HG03565 (cell line): ENCODE measurements around the gene TIGD1.
"Not testable (repeated sequence)": the region's sequence is repeated elsewhere in the genome, so short reads cannot be mapped to it uniquely, and the experiment has no call there.

Experiments
- ATAC-seq: cut with Tn5 transposase; IDR thresholded peaks from one replicate; pipeline ENCODE4 v1.9.1; 2021; ENCODE audit warnings: mild to moderate bottlenecking, moderate library complexity; ENCODE audit not compliant: unreplicated experiment

The TIGD1 gene

GRCh38 chr2:232540441-232541041 lies 9.8 kb downstream of the TIGD1 start:
- no peak for ATAC-seq

GRCh38 chr2:232539298-232540231 lies 10.8 kb downstream of the TIGD1 start, which contains the start of gene CHRNG:
CHRNG (plus strand) TSS chr2:232539692; CDS start chr2:232539748, 56 bp downstream.
- no peak for ATAC-seq

- no peak for ATAC-seq
Observed at GRCh38 chr2:232538671-232539070, 11.7 kb downstream of the TIGD1 start.

DNA sequence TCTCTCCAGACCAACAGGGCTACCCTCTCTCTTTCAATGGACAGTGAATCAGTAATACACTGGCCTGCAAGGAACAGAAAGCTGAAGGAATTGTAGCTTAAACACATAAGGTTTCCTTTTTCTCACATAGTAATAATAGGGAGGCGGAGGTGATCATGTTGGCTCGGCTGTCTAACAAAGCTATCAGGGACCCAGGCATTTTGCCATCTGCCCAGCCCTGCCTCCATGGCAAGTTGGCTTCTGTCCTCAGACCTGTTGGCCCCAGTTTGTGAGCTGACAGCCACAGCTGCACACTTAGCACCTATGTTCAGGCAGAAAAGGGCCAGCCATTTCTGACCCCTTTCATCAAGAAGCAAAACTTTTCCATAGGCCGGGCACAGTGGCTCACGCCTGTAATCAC lies 12.9 kb downstream of the TIGD1 start:
- ATAC-seq = no peak

DNA sequence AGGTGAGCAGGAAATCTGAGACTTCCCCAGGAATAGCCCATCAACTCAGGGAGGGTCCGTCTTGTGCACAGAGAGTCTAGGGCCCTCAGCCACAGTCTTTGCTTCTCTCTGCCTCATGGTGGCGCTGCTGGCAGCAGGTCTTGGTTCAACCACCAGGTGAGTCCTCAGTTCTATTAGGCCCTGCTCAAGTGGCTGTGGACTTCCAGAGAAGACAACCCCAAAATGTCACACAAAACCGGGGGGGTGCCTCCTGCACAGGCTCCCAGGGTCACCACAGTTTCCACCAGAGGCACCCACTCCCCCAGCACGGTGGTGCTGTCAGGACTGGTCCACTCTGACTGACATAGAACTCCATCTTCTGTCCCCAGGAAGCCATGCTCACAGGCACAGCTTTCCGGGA lies 13.3 kb downstream of the TIGD1 start:
- ATAC-seq = no peak

DNA sequence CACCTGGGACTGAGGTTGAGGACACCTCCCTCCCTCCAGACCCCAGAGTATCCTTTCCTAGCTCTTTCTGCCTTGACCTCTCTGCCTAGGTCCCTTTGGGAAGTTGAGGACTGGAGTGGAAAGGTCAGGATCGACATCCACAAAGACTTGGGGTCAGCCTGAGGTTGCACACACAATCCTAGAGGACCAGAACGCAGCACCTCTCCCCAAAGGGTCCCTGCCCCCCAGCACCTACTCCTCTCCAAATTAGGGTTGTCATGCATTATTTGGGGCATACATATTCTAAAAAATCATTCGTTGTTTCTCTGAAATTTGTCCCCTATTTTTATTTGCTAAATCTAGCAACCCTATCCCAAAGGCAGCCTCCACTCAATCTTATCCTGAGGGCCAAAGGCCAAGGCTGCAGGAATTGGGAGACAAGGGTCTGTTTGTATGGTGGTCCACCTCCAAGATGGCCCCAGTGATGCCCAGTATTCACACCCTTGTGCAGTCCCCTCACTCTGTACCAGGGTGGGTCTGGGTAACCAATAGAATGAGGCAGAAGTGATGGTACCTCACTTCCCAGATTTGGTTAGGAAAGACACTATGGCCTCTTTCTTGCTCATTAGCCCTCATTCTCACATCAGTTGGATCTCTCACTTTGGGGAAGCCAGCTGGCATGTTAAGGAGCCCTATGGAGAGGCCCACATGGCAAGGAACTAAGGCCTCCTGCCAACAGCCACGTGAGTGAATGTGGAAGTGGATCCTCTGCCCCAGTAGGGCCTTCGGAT lies 14.4 kb downstream of the TIGD1 start:
- ATAC-seq = no peak

- no peak for ATAC-seq
Observed at GRCh38 chr2:232534940-232535651, 15.3 kb downstream of the TIGD1 start.

- ATAC-seq = no peak
Observed at GRCh38 chr2:232533944-232534710, 16.2 kb downstream of the TIGD1 start.

GRCh38 chr2:232532821-232533220 lies 17.5 kb downstream of the TIGD1 start:
- ATAC-seq = not testable (repeated sequence)

- no peak for ATAC-seq
Observed at GRCh38 chr2:232532419-232532818, 17.9 kb downstream of the TIGD1 start.

GRCh38 chr2:232530626-232531260 lies 19.6 kb downstream of the TIGD1 start:
- ATAC-seq = no peak

DNA sequence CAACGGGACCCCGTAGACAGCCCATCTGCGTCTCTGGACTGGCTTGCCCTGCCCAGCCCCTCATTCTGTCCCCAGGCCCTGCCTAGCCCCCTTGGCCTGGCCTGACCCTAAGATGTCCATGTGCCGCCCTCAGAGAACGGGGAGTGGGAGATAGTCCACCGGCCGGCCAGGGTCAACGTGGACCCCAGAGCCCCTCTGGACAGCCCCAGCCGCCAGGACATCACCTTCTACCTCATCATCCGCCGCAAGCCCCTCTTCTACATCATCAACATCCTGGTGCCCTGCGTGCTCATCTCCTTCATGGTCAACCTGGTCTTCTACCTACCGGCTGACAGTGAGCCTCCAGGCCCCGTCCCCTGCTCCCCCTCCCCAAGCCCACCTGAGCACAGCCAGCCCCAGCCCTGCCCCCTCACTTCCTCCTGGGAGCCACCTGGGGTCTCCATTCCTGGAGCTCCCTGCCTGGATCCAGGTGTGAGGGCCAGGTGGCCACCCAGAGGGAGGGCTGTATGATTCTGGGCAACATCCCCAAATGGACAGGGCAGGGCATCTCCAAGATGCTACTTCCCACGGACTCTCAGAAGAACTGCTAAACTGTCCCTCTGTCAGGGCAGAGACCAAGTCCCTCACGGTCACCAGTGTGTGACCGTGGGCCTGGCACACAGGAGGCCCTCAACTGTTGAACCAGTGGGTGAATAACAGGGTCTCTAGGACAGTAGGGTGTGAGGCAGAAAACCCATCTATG lies 20.4 kb downstream of the TIGD1 start:
- no peak for ATAC-seq

- ATAC-seq = no peak
Observed at GRCh38 chr2:232528746-232529460, 21.5 kb downstream of the TIGD1 start.

GRCh38 chr2:232527905-232528470 lies 22.4 kb downstream of the TIGD1 start:
- no peak for ATAC-seq

DNA sequence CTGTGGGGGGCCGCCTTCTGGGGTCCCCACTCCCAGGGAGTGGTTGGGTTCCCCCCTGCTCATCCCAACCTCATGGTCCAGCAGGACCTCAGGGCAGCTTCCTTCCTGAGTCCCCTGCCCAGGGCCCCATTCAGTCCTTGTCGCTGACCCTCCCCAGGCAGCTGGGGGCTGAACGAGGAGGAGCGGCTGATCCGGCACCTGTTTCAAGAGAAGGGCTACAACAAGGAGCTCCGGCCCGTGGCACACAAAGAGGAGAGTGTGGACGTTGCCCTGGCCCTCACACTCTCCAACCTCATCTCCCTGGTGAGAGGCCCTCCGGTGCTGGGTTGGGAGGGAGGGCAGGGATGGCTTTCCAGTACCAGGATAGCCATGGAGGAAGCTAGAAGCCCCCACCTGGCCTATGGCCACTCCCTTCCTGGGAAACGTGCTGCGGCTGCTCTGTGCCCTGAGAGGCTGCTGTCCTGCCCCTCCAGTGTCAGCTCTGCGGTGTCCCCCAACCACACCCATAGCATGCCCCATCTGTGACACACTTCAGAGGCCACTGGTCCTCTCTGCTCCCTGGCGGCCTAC lies 23.9 kb downstream of the TIGD1 start:
- ATAC-seq = no peak

- no peak for ATAC-seq
Observed at GRCh38 chr2:232525791-232526371, 24.5 kb downstream of the TIGD1 start, which contains the start of gene CHRND. CHRND (plus strand) TSS chr2:232526160; CDS start chr2:232526216, 56 bp downstream.

GRCh38 chr2:232525199-232525598 lies 25.2 kb downstream of the TIGD1 start:
- ATAC-seq = no peak
